ENCODE results near the gene NAGPA. TPM values are rescaled to one million over a fixed set of nuclear protein-coding genes. Genes with fewer than 3 reads are reported as not detected.

NAGPA gene
- total RNA-seq, 2 donors from 2014 or later = 8.1 to 12.7 TPM

DNA sequence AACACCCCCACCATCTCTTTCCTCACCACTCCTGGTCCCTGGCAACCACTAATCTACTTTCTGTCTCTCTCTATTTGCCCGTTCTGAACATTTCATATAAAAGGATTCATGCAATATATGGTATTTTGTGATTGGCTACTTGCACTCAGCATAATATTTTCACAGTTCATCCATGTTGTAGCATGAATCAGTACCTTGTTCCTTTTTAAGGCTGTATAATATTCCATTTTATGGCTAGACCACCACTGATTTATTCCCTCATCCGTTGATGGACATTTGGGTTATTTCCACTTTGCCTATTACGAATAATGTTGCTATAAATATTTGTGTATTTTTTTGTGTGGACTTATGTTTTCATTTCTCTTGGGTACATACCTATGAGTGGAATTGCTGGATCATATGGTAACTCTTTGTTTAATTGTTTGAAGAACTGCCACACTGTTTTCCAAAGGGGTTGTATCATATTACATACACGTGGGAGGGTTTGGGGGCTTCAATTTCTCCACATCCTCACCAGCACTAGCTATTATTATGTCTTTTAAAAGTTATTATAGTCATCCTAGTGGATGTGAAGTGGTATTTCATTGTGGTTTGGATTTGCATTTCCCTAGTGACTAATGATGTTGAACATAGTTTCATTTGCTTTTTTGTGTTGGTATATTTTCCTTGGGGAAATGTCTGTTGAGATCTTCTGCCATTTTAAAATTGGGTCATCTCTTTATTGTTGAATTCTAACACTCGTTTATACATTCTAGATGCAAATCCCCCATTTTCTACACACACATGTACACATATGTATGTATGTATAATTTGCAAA lies 49.4 kb downstream of the NAGPA start:
- no peaks in the 10 kb centered on the region for H3K9me3 ChIP-seq
- no peak overlapping the region for H3K4me3 ChIP-seq
- no peaks in the 10 kb centered on the region for H3K27me3 ChIP-seq
- no peak for DNase-seq (ENCODE audit: low spot score)
- H3K4me1 ChIP-seq = peaks cover 0 to 13% of the 10 kb centered on the region in 2 donors
- no peaks in the 10 kb centered on the region for H3K36me3 ChIP-seq
- no peak overlapping the region for H3K27ac ChIP-seq
- TF ChIP-seq, protein P1, sequence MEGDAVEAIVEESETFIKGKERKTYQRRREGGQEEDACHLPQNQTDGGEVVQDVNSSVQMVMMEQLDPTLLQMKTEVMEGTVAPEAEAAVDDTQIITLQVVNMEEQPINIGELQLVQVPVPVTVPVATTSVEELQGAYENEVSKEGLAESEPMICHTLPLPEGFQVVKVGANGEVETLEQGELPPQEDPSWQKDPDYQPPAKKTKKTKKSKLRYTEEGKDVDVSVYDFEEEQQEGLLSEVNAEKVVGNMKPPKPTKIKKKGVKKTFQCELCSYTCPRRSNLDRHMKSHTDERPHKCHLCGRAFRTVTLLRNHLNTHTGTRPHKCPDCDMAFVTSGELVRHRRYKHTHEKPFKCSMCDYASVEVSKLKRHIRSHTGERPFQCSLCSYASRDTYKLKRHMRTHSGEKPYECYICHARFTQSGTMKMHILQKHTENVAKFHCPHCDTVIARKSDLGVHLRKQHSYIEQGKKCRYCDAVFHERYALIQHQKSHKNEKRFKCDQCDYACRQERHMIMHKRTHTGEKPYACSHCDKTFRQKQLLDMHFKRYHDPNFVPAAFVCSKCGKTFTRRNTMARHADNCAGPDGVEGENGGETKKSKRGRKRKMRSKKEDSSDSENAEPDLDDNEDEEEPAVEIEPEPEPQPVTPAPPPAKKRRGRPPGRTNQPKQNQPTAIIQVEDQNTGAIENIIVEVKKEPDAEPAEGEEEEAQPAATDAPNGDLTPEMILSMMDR (IDR thresholded peaks at IDR 0.05) = no peak

DNA sequence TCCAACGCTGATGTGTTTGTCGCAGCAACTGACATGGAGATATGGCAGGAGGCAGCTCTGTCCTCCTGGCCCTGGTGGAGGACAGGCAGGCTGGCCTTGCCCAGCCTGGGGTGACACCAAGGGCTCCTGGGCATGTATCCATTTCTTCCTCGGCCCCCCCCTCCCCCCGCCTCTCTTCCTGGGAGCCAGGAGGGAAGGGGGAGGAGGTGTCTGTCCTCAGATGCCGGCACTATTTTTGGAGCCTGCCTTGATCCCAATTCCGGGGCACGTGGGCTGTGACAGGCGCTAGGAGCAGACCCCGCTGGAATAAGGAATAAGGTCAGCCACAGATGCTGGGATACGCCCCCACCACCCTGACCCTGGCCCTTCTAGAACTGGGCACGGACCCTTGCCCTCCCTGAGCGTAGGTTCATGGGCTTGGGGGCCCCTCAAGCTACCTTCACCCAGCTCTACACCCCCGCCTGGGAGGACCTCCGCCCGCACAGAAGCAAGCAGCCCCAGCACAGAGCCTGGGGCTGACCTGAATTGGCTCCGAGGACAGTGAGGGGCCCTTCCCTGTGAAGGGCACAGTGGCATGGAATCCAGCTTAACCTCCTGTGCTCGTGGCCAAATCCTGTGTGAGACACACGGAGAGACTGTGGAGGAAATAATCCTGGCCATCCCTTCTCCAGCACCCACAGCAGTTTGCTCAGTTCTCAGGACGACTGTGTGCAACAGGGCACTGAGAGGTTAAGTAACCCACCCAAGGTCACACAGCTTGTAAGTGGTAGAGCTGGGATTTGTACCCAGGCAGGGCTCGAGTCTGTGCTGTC lies 51.5 kb downstream of the NAGPA start:
- H3K27ac ChIP-seq = peak overlapping the region; percentile 79
- peaks cover 0 to 6% of the 10 kb centered on the region in 2 donors for H3K4me1 ChIP-seq
- no peaks in the 10 kb centered on the region for H3K27me3 ChIP-seq
- H3K9me3 ChIP-seq = no peaks in the 10 kb centered on the region
- no peak for DNase-seq (ENCODE audit: low spot score)
- H3K36me3 ChIP-seq = no peaks in the 10 kb centered on the region
- H3K4me3 ChIP-seq = peak overlapping the region in 1 of 2 donors; percentile 32
- TF ChIP-seq, protein P1 (IDR thresholded peaks at IDR 0.05) = no peak

DNA sequence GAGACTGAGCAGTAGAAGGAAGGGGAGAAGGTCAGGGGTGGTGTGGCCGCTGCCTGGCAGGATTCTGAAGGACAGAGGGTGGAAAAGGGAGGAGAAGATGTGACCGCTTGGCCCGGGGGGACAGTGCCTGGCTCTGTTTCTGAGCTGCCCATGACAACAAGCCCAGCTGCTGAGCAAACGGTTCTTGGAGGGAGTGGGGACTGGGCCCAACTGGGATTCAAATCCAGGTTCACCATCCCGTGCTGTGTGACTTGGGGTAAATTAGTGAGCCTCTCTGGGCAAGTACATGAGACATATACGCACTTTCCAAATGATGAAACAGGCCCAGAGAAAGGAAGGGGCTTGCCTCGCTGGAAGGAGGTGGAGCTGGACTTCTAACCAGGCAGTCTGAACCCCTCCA lies 52.3 kb downstream of the NAGPA start:
- no peaks in the 10 kb centered on the region for H3K36me3 ChIP-seq
- peak overlapping the region; percentile 79 for H3K27ac ChIP-seq
- no peaks in the 10 kb centered on the region for H3K9me3 ChIP-seq
- no peak for DNase-seq (ENCODE audit: low spot score)
- H3K4me1 ChIP-seq = peaks cover 0 to 6% of the 10 kb centered on the region in 2 donors
- TF ChIP-seq, protein P1 (IDR thresholded peaks at IDR 0.05) = no peak
- no peaks in the 10 kb centered on the region for H3K27me3 ChIP-seq
- H3K4me3 ChIP-seq = no peak overlapping the region

DNA sequence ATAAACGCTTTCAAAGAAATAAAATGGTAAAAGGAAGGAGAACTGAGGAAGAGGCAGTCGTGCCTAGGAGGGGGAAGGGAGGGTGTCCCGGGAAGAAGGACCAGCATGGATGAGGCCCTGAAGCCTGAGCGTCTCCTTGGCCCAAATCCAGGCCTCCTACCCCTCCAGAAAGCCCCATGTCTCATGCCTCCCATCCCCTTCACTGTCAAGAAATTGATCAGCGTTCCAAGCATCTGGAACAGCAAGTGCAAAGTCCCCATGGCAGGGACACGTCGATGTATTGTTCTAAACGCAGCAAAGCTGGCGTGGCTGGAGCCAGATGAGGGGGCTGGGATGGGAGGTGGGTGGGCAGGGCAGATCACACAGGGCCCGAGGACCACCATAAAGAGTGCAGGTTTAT lies 53.0 kb downstream of the NAGPA start:
- Histone ChIP-seq H3K4me1 (peaks cover 0 to 6% of the 10 kb centered on the region in 2 donors), H3K36me3 (no peaks in the 10 kb centered on the region), H3K9me3 (no peaks in the 10 kb centered on the region), H3K27me3 (no peaks in the 10 kb centered on the region), H3K27ac (no peak overlapping the region), H3K4me3 (no peak overlapping the region)
- DNase-seq (ENCODE audit: low spot score) = no peak
- TF ChIP-seq, protein P1 (IDR thresholded peaks at IDR 0.05) = no peak

DNA sequence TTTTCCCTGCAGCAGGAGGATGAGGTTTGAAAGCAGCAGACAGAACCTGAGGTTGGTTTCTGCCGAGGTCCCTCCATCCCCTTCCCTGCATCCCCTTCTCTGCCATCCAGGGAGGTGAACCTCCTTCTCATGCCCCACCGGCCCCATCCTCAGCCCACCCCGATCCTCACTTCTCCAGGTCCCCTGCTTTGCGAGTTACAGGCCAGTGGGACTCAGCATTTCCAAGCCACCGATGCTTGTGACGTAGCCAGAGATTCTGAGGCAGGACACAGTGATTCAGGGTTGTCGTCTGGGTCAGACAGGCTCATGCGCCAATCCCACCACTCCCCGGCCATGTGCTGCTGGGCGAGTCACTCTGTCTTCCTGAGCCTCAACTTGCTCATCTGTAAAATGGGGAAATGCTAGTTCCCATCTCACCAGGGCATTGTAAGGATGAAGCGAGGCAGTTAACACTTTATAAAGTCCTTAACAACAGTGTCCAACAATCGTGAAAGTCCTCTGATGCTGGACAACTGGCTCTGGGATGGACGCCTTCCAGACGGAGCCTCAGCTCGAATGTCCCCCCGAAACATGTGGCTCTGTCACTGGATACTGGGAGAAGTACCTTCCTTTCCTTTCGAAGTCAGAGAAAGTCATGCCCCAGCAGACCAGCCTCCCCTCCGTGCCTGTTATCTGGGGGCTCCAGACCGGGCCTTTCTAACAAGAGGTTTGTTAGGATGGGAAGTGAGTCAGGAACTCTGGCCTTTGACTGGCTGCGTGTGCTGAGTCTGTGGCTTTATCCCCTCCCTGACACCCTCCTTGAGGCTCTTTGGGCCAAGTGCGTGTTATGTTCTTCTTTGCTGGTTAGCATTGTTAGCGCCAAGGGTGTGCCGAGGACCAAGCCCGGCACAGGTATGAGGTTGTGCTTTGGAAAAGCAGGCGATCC lies 53.7 kb downstream of the NAGPA start:
- no peaks in the 10 kb centered on the region for H3K9me3 ChIP-seq
- DNase-seq (ENCODE audit: low spot score) = no peak
- no peak overlapping the region for H3K4me3 ChIP-seq
- H3K4me1 ChIP-seq = peaks cover 0 to 6% of the 10 kb centered on the region in 2 donors
- TF ChIP-seq, protein P1 (IDR thresholded peaks at IDR 0.05) = no peak
- no peaks in the 10 kb centered on the region for H3K36me3 ChIP-seq
- no peaks in the 10 kb centered on the region for H3K27me3 ChIP-seq
- H3K27ac ChIP-seq = no peak overlapping the region

All from right atrium auricular region (tissue), 2 donors.